CD14-positive monocyte (primary cell): Measurements from ENCODE around the gene SKIC2. TPM values are rescaled to one million over a fixed set of nuclear protein-coding genes. Genes with fewer than 3 reads are reported as not detected.

Source experiments
- DNase-seq, 3 donors: peaks; one replicate each; pipeline ENCODE4 v3.0.0-alpha.2; 2011 to 2022
- H2AFZ ChIP-seq: 2 replicates; pipeline ENCODE4 v1.6.0; 2012; ENCODE audit warnings: mild to moderate bottlenecking, low read depth, low read length, inconsistent platforms; ENCODE audit not compliant: insufficient read depth, poor library complexity, severe bottlenecking
- H3K27ac ChIP-seq, 2 donors: 1 replicate in 1 of 2; 2 replicates in 1 of 2; pipeline ENCODE4 v1.5.1; 2012 to 2013; ENCODE audit warnings: low read length in 2 of 2, control low read depth in 1 of 2, inconsistent platforms in 1 of 2, low read depth in 1 of 2, mild to moderate bottlenecking in 1 of 2
- H3K27me3 ChIP-seq, 2 donors: one replicate each; pipeline versions ENCODE4 v1.6.0 to v1.6.1; 2011 to 2013; ENCODE audit warnings: low read length in 2 of 2; ENCODE audit not compliant: control insufficient read depth in 2 of 2, insufficient read depth in 2 of 2
- H3K36me3 ChIP-seq, 2 donors: replicated peaks in 1 of 2; 1 replicate in 1 of 2; 2 replicates in 1 of 2; pipeline versions ENCODE4 v1.5.1 to v1.6.1; 2012 to 2013; ENCODE audit warnings: low read length in 2 of 2, control low read depth in 1 of 2, inconsistent platforms in 1 of 2, mild to moderate bottlenecking in 1 of 2; ENCODE audit not compliant: insufficient read depth in 2 of 2, control insufficient read depth in 1 of 2
- H3K4me1 ChIP-seq, 2 donors: 1 replicate in 1 of 2; 2 replicates in 1 of 2; pipeline versions ENCODE4 v1.5.1 to v1.6.1; 2012 to 2013; ENCODE audit warnings: low read length in 2 of 2, control low read depth in 1 of 2, inconsistent platforms in 1 of 2, mild to moderate bottlenecking in 1 of 2, moderate library complexity in 1 of 2; ENCODE audit not compliant: insufficient read depth in 2 of 2, control insufficient read depth in 1 of 2
- H3K4me2 ChIP-seq: replicated peaks from 2 replicates; pipeline ENCODE3; 2012; ENCODE audit warnings: low read length, moderate library complexity, mild to moderate bottlenecking; ENCODE audit not compliant: poor library complexity, severe bottlenecking; ENCODE audit errors: extremely low read depth
- H3K4me3 ChIP-seq, 3 experiments: fragments of 200-600 bp in 1 of 3; sonication (generic) in 1 of 3; replicated peaks in 1 of 3; 1 replicate in 2 of 3; 2 replicates in 1 of 3; pipeline ENCODE4 v1.5.1; 2011 to 2013; ENCODE audit warnings: low read length in 3 of 3, mild to moderate bottlenecking in 3 of 3, control low read depth in 2 of 3, low read depth in 2 of 3, inconsistent platforms in 1 of 3, moderate library complexity in 1 of 3
- H3K79me2 ChIP-seq: 2 replicates; pipeline ENCODE4 v1.6.0; 2012; ENCODE audit warnings: mild to moderate bottlenecking, control low read depth, inconsistent platforms, low read length, moderate library complexity; ENCODE audit not compliant: insufficient read depth
- H3K9ac ChIP-seq: 2 replicates; pipeline ENCODE4 v1.6.0; 2017; ENCODE audit warnings: low read length, mild to moderate bottlenecking; ENCODE audit not compliant: insufficient read depth, poor library complexity, severe bottlenecking
- H3K9me3 ChIP-seq, 2 donors: replicated peaks in 1 of 2; 1 replicate in 1 of 2; 2 replicates in 1 of 2; pipeline versions ENCODE4 v1.5.1 to v1.6.1; 2012 to 2013; ENCODE audit warnings: low read length in 2 of 2, control low read depth in 1 of 2; ENCODE audit not compliant: control insufficient read depth in 1 of 2, insufficient read depth in 1 of 2
- H4K20me1 ChIP-seq: 2 replicates; pipeline ENCODE4 v1.6.0; 2012; ENCODE audit warnings: mild to moderate bottlenecking, low read length, control low read depth, moderate library complexity; ENCODE audit not compliant: insufficient read depth
- H3K27ac Mint-ChIP-seq, 7 donors: one replicate each; pipeline ENCODE4 v1.8.0; 2020; ENCODE audit warnings: mild to moderate bottlenecking in 7 of 7, mixed read lengths in 7 of 7, moderate library complexity in 6 of 7, inconsistent platforms in 2 of 7
- H3K27me3 Mint-ChIP-seq, 3 donors: one replicate each; pipeline ENCODE4 v1.8.0; 2021 to 2022; ENCODE audit warnings: low read depth in 3 of 3, mild to moderate bottlenecking in 3 of 3, mixed read lengths in 3 of 3, moderate library complexity in 3 of 3, inconsistent platforms in 1 of 3
- H3K36me3 Mint-ChIP-seq, 2 donors: one replicate each; pipeline ENCODE4 v1.8.0; 2020; ENCODE audit warnings: mixed read lengths in 2 of 2, inconsistent platforms in 1 of 2, mild to moderate bottlenecking in 1 of 2
- H3K4me1 Mint-ChIP-seq: one replicate; pipeline ENCODE4 v1.8.0; 2020; ENCODE audit warnings: mild to moderate bottlenecking, mixed read lengths
- H3K4me3 Mint-ChIP-seq, 2 donors: one replicate each; pipeline ENCODE4 v1.8.0; 2020; ENCODE audit warnings: mild to moderate bottlenecking in 2 of 2, mixed read lengths in 2 of 2, moderate library complexity in 1 of 2
- H3K9me3 Mint-ChIP-seq, 7 donors: one replicate each; pipeline ENCODE4 v1.8.0; 2020 to 2022; ENCODE audit warnings: mixed read lengths in 7 of 7, mild to moderate bottlenecking in 6 of 7, moderate library complexity in 6 of 7, inconsistent platforms in 2 of 7
- WGBS: methylation state at CpG from one replicate; pipeline ENCODE4 v1.1.5; 2013; ENCODE audit warnings: missing lambda C conversion rate; ENCODE audit not compliant: insufficient coverage; 5-methylcytosine and 5-hydroxymethylcytosine counted together
- intact Hi-C, 2 donors: fragments of 100-400 bp; cut with micrococcal nuclease; formaldehyde crosslinking; loops; one replicate each; pipeline versions ENCODE4 v1.15.0 to v1.15.1; 2023
- polyA plus RNA-seq, 3 donors: library from polyadenylated mRNA; depleted of rRNA in 1 of 3; unstranded in 2 of 3; stranded (reverse) in 1 of 3; fragments of 300-500 nt in 2 of 3; fragments of >200 nt in 1 of 3; fragmentation: Illumina TruSeq in 2 of 3; gene quantifications; 1 replicate in 2 of 3; 2 replicates in 1 of 3; pipeline ENCODE4 v1.2.3, GENCODE V29; 2012 to 2021
- TF ChIP-seq, protein P1 (sequence below): fragments of 200-600 bp; IDR thresholded peaks from one replicate; pipeline ENCODE4 v1.8.0; 2022; ENCODE audit warnings: antibody characterized with exemption, mild to moderate bottlenecking

SKIC2 gene
- polyA plus RNA-seq, 3 donors, result 13.2 to 72.1 (median 13.2) TPM

DNA sequence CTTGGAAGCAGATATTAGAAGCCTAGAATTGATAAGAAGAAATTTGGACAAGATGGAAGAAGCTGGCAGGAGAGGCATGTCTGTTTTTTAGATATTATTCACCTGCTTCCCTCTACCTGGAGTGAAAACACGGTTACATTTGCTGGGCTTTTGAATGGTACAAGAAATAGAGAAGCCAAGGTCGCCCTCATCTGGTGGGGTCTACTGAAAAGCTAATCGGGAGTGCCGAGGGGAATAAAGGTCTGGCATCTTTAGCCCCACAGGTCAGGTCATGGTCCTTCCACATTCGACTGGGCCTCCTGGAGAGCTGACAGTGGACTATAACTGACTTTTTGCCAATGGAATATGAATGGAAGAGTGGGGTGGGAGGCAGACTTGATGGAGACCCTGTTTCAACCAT, 36.0 kb upstream of the SKIC2 start:
- Mint-ChIP-seq H3K4me1 (peaks cover 22% of the 10 kb centered on the region), H3K9me3 (peaks cover 0 to 3% (median 0%) of the 10 kb centered on the region in 7 donors), H3K27me3 (peaks cover 0 to 3% (median 2%) of the 10 kb centered on the region in 3 donors), H3K27ac (no peak overlapping the region), H3K4me3 (no peak overlapping the region), H3K36me3 (no peaks in the 10 kb centered on the region)
- Histone ChIP-seq H3K79me2 (no peaks in the 10 kb centered on the region), H3K9me3 (no peaks in the 10 kb centered on the region), H3K27ac (no peak overlapping the region), H2AFZ (no peak overlapping the region), H4K20me1 (no peaks in the 10 kb centered on the region), H3K4me1 (peaks cover 8 to 24% of the 10 kb centered on the region in 2 donors), H3K4me3 (no peak overlapping the region), H3K36me3 (no peaks in the 10 kb centered on the region), H3K4me2 (no peak overlapping the region), H3K9ac (no peak overlapping the region), H3K27me3 (no peaks in the 10 kb centered on the region)
- 10% methylated on average over 2 of the region's 5 CpGs for WGBS
- no peak for DNase-seq
- intact Hi-C loops, result no loop called here
- TF ChIP-seq, protein P1, sequence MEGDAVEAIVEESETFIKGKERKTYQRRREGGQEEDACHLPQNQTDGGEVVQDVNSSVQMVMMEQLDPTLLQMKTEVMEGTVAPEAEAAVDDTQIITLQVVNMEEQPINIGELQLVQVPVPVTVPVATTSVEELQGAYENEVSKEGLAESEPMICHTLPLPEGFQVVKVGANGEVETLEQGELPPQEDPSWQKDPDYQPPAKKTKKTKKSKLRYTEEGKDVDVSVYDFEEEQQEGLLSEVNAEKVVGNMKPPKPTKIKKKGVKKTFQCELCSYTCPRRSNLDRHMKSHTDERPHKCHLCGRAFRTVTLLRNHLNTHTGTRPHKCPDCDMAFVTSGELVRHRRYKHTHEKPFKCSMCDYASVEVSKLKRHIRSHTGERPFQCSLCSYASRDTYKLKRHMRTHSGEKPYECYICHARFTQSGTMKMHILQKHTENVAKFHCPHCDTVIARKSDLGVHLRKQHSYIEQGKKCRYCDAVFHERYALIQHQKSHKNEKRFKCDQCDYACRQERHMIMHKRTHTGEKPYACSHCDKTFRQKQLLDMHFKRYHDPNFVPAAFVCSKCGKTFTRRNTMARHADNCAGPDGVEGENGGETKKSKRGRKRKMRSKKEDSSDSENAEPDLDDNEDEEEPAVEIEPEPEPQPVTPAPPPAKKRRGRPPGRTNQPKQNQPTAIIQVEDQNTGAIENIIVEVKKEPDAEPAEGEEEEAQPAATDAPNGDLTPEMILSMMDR, result no peak

DNA sequence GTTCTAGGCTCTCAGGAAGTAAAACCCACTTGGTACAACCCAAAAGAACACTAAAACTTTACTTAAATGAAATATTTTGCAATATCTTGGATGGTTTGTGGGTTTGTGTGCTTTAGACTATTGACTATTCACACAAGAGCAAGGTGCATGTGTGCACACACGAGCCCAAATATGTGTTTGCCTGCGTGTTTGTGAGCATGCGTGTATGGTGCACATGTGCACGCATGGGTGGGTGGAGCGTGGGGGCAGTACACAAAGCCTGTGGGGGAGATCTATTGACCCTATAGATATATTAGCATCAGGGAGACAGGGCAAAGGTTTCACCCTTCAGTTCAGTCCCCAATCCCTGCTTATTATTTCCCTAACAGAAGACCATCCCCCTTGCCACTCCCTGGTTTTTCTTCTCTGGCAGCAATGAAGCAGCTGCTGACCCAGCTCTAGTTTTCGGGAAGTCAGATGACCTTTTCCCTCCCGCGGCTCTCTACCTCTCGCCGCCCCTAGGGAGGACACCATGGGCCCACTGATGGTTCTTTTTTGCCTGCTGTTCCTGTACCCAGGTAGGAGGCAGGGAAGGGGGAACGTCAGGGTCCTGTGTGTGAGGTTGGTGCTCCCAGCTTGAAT, 31.6 kb upstream of the SKIC2 start, which contains the start of gene C2:
Gene C2 (plus strand): TSS at position 476 of the 621 bp plus-strand sequence. CDS start 36 bp downstream, at position 512.
- intact Hi-C loops, result no loop called here
- Histone ChIP-seq H3K4me1 (peaks cover 4 to 31% of the 10 kb centered on the region in 2 donors), H3K4me3 (peak within 1 kb of the TSS in 1 of 3 experiments; percentile 51), H3K79me2 (no peaks in the 10 kb centered on the region), H4K20me1 (no peaks in the 10 kb centered on the region), H2AFZ (peak within 1 kb of the TSS; percentile 68), H3K27me3 (no peaks in the 10 kb centered on the region), H3K9me3 (no peaks in the 10 kb centered on the region), H3K27ac (peak within 1 kb of the TSS in 1 of 2 donors; percentile 48), H3K4me2 (peak within 1 kb of the TSS; percentile 36), H3K9ac (no peak within 1 kb of the TSS), H3K36me3 (no peaks in the 10 kb centered on the region)
- DNase-seq, result no peak
- Mint-ChIP-seq H3K27me3 (peaks cover 0 to 4% (median 2%) of the 10 kb centered on the region in 3 donors), H3K36me3 (no peaks in the 10 kb centered on the region), H3K9me3 (peaks cover 0 to 3% (median 0%) of the 10 kb centered on the region in 7 donors), H3K4me3 (peak within 1 kb of the TSS; percentile 62 to 77), H3K27ac (peak within 1 kb of the TSS in 3 of 7 donors; percentile 2 to 40 (median 10)), H3K4me1 (peaks cover 26% of the 10 kb centered on the region)
- TF ChIP-seq, protein P1, result no peak
- WGBS, result 100% methylated on average over 1 of the region's 11 CpGs
